ENCODE results near the gene RASSF5.

GRCh38 chr1:206482611-206483010 lies 24.7 kb upstream of the RASSF5 start:
- TF ChIP-seq EZH2 (conservative IDR thresholded peaks at IDR 0.05; ENCODE audit: low read depth, low read length) (no peak), ZKSCAN1 (IDR thresholded peaks at IDR 0.05; ENCODE audit: low read length) (no peak), SP2 (CRISPR knock-in tag; IDR thresholded peaks at IDR 0.05) (no peak), RAD21 (CRISPR knock-in tag; IDR thresholded peaks at IDR 0.05) (no peak), CTCF (CRISPR knock-in tag; IDR thresholded peaks at IDR 0.05) (no peak), ZNF350 (CRISPR knock-in tag; IDR thresholded peaks at IDR 0.05; ENCODE audit: borderline replicate concordance, low read depth) (no peak), ZNF530 (CRISPR knock-in tag; IDR thresholded peaks at IDR 0.05; ENCODE audit: low read depth) (no peak), ZNF570 (CRISPR knock-in tag; IDR thresholded peaks at IDR 0.05; ENCODE audit: borderline replicate concordance) (no peak), SRF (IDR thresholded peaks at IDR 0.05; ENCODE audit: low read depth, low read length) (no peak), ZNF292 (CRISPR knock-in tag; IDR thresholded peaks at IDR 0.05; ENCODE audit: borderline replicate concordance, low read depth) (no peak), ZSCAN9 (CRISPR knock-in tag; IDR thresholded peaks at IDR 0.05; ENCODE audit: borderline replicate concordance) (no peak)
